ENCODE results near the gene COL16A1. TPM values are rescaled to one million over a fixed set of nuclear protein-coding genes. Genes with fewer than 3 reads are reported as not detected.

Gene COL16A1
- total and polyA plus RNA-seq, 7 donors = 4.6 to 271 (median 43.1) TPM

- TF ChIP-seq, protein P1, sequence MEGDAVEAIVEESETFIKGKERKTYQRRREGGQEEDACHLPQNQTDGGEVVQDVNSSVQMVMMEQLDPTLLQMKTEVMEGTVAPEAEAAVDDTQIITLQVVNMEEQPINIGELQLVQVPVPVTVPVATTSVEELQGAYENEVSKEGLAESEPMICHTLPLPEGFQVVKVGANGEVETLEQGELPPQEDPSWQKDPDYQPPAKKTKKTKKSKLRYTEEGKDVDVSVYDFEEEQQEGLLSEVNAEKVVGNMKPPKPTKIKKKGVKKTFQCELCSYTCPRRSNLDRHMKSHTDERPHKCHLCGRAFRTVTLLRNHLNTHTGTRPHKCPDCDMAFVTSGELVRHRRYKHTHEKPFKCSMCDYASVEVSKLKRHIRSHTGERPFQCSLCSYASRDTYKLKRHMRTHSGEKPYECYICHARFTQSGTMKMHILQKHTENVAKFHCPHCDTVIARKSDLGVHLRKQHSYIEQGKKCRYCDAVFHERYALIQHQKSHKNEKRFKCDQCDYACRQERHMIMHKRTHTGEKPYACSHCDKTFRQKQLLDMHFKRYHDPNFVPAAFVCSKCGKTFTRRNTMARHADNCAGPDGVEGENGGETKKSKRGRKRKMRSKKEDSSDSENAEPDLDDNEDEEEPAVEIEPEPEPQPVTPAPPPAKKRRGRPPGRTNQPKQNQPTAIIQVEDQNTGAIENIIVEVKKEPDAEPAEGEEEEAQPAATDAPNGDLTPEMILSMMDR (IDR thresholded peaks at IDR 0.05) = no peak
- no peak for TF ChIP-seq POLR2AphosphoS5 (IDR thresholded peaks at IDR 0.05)
- TF ChIP-seq POLR2A (IDR thresholded peaks at IDR 0.05) = no peak
- no peak for TF ChIP-seq EP300 (IDR thresholded peaks at IDR 0.05)
- Histone ChIP-seq H3K9me3 (no peaks in the 10 kb centered on the region), H3K4me1 (peaks cover 0 to 14% (median 11%) of the 10 kb centered on the region in 4 donors), H3K27me3 (peaks cover 10 to 36% (median 22%) of the 10 kb centered on the region in 3 donors), H3K4me3 (no peak overlapping the region), H3K36me3 (no peaks in the 10 kb centered on the region), H3K27ac (no peak overlapping the region)
- intact Hi-C loops (cut with DNase I) = no loop called here
- 89 to 90% methylated on average over 6 of the region's 6 CpGs for WGBS, 2 donors
- no peak for DNase-seq
Observed at GRCh38 chr1:31615414-31615813, 88.4 kb downstream of the COL16A1 start.

- no peak for DNase-seq
- WGBS, 2 donors = 86 to 93% methylated on average over 8 of the region's 8 CpGs
- Histone ChIP-seq H3K36me3 (no peaks in the 10 kb centered on the region), H3K27me3 (peaks cover 10 to 36% (median 22%) of the 10 kb centered on the region in 3 donors), H3K9me3 (no peaks in the 10 kb centered on the region), H3K4me3 (no peak overlapping the region), H3K27ac (no peak overlapping the region), H3K4me1 (peaks cover 0 to 14% (median 11%) of the 10 kb centered on the region in 4 donors)
- intact Hi-C loops (cut with DNase I) = no loop called here
- no peak for TF ChIP-seq EP300 (IDR thresholded peaks at IDR 0.05)
- no peak for TF ChIP-seq POLR2A (IDR thresholded peaks at IDR 0.05)
- TF ChIP-seq, protein P1 (IDR thresholded peaks at IDR 0.05) = no peak
- no peak for TF ChIP-seq POLR2AphosphoS5 (IDR thresholded peaks at IDR 0.05)
Observed at GRCh38 chr1:31614414-31615005, 89.3 kb downstream of the COL16A1 start.

GRCh38 chr1:31609514-31610118, 94.2 kb downstream of the COL16A1 start:
- no peak for TF ChIP-seq POLR2AphosphoS5 (IDR thresholded peaks at IDR 0.05)
- TF ChIP-seq, protein P1 (IDR thresholded peaks at IDR 0.05) = no peak
- no peak for TF ChIP-seq EP300 (IDR thresholded peaks at IDR 0.05)
- TF ChIP-seq POLR2A (IDR thresholded peaks at IDR 0.05) = no peak
- Histone ChIP-seq H3K27me3 (no peaks in the 10 kb centered on the region), H3K4me1 (no peaks in the 10 kb centered on the region), H3K27ac (no peak overlapping the region), H3K4me3 (no peak overlapping the region), H3K36me3 (no peaks in the 10 kb centered on the region), H3K9me3 (no peaks in the 10 kb centered on the region)
- no peak for DNase-seq
- WGBS, 2 donors = 24 to 28% methylated on average over 1 of the region's 1 CpG
- intact Hi-C loops (cut with DNase I) = no loop called here

DNA sequence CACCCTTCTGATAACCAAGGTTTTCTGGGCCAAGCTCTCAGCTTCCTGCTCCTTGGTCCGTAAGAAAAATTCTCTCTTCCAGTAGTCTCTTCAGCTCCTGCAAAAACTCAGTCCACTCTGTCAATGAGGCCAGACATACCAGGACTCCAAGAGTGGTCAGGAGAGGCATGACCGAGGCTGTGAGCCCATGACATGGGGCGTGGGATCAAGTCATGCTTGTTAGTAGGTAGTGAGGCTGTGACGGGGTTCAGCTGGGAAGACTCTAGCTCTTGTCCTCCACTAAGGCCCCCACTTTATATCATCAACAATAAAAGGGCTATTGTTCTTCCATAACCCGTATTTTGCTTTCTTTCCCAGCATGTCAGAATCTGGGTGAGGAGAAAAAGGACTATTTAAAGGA, 96.5 kb downstream of the COL16A1 start:
- no peaks in the 10 kb centered on the region for H3K4me1 ChIP-seq
- TF ChIP-seq, protein P1 (IDR thresholded peaks at IDR 0.05) = no peak
- no peak for TF ChIP-seq POLR2A (IDR thresholded peaks at IDR 0.05)
- no peak for TF ChIP-seq EP300 (IDR thresholded peaks at IDR 0.05)
- no peak for TF ChIP-seq POLR2AphosphoS5 (IDR thresholded peaks at IDR 0.05)
- intact Hi-C loops (cut with DNase I) = no loop called here
- DNase-seq = no peak
- no peak overlapping the region for H3K27ac ChIP-seq
- no peaks in the 10 kb centered on the region for H3K27me3 ChIP-seq
- WGBS, 2 donors = 91 to 94% methylated on average over 5 of the region's 5 CpGs
- H3K36me3 ChIP-seq = no peaks in the 10 kb centered on the region
- H3K4me3 ChIP-seq = no peak overlapping the region
- no peaks in the 10 kb centered on the region for H3K9me3 ChIP-seq

Data from sigmoid colon (tissue), 7 donors.